HG02610 (cell line): ENCODE data around the gene ADIPOR1.
A peak's percentile ranks its signal among the peaks of the same experiment; 100 is the strongest.

Experiments
- ATAC-seq: cut with Tn5 transposase; IDR thresholded peaks from one replicate; pipeline ENCODE4 v1.9.1; 2021; ENCODE audit warnings: mild to moderate bottlenecking, moderate library complexity; ENCODE audit not compliant: unreplicated experiment

The ADIPOR1 gene

DNA sequence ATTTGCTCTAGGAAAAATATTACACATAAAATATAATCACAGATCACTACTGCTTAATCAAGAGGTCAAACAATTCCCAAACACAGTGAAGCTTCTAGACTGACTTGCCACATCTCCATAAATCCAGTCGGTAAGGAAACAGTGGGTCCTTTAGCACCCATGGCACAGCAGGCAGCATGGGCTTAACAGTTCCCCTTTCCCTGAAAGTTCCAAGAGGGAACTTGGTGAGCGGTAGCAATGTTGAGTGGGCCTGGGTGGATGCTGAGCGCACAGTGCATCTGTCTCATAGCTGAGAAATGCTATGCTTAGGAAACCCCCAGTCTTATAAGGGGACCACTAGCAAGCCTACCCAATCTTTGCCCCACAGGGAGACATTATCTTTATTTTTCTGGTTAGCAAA is 16.7 kb upstream of the ADIPOR1 start:
- no peak for ATAC-seq

GRCh38 chr1:202972046-202972445 is 13.9 kb upstream of the ADIPOR1 start:
- ATAC-seq: no peak

DNA sequence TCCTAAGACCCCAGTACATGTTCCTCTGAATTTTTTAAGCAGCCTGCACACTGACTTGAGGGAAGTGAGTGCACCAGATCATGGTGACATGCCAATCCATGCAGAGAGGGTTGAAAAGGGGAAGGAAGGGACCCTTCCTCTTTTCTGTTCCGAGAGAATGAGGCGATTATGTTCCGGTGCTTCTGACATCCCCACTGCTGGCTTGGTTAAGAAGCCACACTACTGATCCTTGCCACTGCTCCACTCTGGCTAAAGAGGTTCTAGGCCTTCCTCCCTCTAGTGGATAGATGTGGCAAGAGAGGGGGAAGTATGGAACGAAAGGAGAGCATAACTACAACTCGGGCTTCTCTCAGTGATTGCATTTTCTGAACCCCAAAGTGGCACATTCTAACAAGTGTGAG is 10.8 kb upstream of the ADIPOR1 start:
- peak; percentile 54 for ATAC-seq

DNA sequence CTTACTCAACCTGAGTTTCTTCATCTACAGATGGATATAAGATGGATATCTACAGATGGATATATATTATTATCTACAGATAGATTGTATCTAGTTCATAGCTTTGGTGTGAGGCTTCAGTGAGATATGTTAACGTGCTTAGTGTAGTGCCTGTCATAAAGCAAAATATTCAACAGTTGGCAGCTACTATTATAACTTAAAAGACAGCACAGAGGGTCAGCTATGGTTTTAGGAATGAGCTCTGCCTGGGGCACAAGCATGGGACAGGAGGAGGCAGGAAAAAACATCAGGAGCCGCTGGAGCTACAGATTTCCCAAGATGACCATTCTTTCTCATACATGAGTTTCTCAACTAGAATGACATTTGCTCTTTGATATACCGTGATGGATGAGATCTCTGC is 10.2 kb upstream of the ADIPOR1 start:
- no peak for ATAC-seq

- no peak for ATAC-seq
These were observed 9.7 kb upstream of the ADIPOR1 start for GRCh38 chr1:202967684-202968281.

DNA sequence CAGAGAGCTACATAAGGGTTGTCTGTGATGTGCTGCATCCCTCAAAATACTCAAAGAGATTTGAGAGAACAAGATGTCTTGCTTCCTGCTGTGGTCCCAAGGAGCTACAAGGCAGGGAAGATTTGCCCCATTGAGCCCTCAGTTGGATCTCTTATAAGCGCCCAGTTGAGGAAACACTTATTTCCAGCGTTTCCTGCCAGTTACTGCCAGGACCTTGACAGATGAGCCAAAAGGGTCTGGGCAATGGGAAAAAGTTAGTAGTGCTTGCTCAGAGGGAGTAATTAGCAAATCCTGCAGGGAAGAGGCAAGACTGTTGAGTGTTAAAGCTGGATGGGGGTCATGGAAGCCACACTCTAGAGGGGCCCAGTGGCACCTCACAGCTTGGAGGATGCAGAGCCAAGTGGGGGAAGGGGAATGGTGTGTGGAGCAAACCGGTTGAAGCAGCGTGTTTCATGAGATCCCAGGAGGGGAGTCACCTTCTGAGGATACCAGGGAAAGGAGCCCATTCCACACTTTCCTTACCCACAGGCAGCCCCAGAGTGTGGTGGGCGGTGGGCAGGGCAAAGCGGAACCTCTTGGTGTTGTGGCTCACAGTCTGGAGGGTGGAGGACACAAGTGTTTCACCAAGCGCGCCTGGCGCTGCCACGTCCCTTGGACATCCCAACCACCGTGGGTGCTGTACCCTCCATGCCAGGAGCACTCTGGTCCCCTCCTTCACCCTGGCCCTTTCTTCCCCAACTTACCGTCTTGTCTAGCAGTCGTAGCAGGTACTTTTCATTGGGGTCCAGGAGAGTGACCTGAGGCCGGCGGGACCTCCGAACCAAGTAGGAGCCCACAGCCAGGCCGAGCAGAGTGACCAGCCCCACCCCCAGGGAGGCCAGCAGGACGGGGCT is 8.1 kb upstream of the ADIPOR1 start:
- ATAC-seq: no peak

DNA sequence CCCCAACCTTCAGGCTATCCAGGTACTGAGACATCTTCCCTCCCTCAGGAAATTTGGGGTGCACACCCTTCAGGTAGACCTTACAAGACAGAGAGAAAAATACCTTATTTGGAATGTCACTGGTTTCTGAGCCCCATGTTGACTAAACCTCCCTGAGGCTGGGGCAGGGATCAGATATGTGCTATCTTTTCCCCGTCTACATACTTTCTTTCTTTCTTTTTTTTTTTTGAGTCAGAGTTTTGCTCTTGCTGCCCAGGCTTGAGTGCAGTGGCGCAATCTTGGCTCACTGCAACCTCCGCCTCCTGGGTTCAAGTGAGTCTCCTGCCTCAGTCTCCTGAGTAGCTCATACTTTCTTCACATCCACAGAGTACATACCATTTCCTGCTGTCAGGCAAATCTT is 7.3 kb upstream of the ADIPOR1 start:
- no peak for ATAC-seq

GRCh38 chr1:202964791-202965410 is 6.8 kb upstream of the ADIPOR1 start:
- ATAC-seq: no peak

GRCh38 chr1:202961220-202961880 is 3.2 kb upstream of the ADIPOR1 start:
- ATAC-seq: no peak

DNA sequence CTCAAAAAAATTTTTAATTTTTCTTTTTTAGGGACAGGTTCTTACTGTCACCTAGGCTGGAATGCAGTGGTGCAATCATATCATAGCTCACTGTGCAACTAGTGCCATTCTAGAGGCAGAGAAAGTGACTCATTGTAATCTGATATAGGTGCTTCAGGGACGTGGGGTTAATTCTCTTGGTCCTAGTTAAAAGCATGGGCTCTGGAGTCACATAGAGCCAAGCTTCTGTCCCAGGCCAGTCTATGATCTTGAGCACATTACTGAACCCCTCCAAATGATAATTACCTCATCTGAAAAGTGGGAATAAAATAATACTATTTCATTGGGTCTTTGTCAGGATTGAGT is 1.1 kb upstream of the ADIPOR1 start:
- no peak for ATAC-seq

- no peak for ATAC-seq
These were observed 598 bp upstream of the ADIPOR1 start for GRCh38 chr1:202958544-202959275.

DNA sequence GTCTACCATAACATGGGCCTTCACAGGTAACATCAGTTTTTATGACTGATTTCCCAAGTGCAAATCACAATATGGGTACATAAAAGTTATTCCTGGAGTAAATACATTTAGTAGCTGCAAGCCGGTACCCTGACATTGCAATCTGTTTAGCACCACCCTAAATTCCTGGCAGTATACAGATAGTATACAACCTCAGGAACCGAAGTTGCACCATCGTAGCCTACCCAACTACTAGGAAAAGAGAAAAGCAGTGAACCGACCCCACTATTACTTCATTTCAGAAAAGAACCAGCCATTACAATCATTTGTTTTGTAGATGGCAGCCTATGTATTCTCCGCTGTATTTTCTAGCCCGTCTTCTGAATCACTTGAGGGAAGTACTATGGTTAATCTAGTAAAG is 1.1 kb downstream of the ADIPOR1 start:
- no peak for ATAC-seq

DNA sequence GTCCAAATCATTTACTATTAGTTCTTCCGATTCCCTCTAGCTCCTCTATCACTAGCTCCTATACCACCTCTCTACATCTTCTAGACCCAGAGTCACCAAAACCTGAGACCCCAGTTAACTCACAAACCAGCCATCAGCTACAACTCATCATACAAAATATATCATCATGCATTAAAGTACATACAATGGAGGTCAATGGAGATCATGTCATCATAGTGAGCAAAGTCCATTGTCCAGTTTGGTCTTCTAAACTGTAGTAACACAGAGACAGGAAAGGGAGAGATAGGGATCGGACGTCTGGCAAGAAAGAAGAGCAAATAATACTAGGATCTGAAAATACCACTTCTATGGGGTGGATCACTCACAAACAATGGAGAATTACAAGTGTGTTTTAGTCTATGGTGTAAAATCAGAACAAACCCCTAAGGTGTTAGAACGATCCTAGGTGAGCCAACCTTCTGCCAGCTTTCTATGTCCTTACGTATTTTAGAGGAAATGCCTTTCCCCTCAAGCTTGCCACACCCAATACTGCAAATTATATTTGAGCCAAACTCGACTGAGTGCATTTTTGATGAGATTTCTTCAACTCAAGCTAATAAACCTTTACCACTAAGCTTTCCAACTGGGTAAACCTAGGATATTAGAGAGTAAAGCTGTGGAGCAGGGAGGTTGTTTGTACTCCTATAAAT is 3.9 kb downstream of the ADIPOR1 start:
- ATAC-seq: no peak

GRCh38 chr1:202953392-202953791 is 4.7 kb downstream of the ADIPOR1 start:
- no peak for ATAC-seq

DNA sequence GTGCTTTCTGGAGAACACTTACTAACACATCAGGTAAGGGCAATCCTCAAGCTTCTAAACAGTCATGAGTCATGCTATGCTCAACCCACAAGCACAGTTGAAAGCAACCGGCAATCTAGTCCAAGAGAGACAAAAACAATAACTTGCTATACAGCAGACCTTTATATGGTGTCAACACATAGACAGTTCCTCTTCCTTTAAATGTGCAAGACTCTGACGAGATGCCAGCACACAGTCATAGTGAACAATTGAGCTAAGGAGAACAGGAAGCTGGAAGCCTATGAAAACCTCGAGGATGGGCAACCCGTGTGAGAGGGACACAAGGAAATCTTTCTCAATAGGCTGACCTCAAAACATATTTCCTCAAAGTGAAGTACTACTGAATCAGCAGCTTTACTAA is 5.3 kb downstream of the ADIPOR1 start:
- ATAC-seq: no peak

DNA sequence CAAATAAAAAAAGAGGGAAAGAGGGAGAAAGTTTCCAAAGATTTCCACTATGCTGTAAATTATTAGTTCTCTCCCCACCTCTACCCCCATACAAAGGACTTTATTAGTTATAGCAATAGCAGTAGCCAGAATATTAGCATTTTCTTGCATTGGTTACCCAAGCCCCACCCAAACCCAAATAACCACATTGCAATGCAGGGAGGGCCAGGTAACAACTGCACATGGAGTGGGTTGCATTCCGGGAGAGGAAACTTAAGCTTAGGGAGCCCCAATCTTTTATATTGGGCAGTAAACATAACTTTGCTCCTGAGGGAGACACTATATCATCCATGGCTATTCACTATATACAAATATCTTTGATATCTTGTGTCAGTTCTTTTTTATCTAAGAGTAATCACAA is 6.0 kb downstream of the ADIPOR1 start:
- no peak for ATAC-seq

- ATAC-seq: no peak
These were observed 6.7 kb downstream of the ADIPOR1 start for GRCh38 chr1:202951437-202951836.

- ATAC-seq: no peak
These were observed 12.6 kb downstream of the ADIPOR1 start for GRCh38 chr1:202945483-202945882.

- ATAC-seq: no peak
These were observed 13.6 kb downstream of the ADIPOR1 start for GRCh38 chr1:202944438-202944921.

GRCh38 chr1:202942426-202942825 is 15.7 kb downstream of the ADIPOR1 start:
- ATAC-seq: no peak
